C1 segment of cervical spinal cord (tissue), 14 donors: ENCODE data around the gene BLM.
"Not testable (repeated sequence)": the region's sequence is repeated elsewhere in the genome, so short reads cannot be mapped to it uniquely, and the experiment has no call there.

Source experiments
- DNase-seq, 14 donors: peaks; one replicate each; lab custom pipeline; 2025; lab: John Stamatoyannopoulos, UW

Gene BLM

DNA sequence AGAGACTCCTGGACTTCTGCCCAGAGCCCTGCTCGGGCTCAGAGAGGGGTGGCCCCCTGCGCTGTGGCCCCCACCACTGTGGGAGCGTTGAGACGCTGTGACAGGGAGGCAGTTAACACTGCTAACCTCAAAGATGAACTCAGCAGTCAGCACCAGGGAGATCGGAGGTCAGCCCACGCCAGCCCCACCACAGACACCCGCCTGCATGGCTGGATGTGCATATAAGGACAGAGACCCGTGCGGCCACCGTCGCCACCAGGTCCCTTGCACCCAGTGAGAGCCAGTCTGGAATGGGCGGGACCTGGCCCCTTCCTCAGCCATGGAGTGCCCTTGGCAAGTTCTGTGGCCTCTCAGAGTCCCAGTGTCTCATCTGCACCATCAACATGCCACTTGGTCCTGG, 102.7 kb downstream of the BLM start:
- DNase-seq = no peak

DNA sequence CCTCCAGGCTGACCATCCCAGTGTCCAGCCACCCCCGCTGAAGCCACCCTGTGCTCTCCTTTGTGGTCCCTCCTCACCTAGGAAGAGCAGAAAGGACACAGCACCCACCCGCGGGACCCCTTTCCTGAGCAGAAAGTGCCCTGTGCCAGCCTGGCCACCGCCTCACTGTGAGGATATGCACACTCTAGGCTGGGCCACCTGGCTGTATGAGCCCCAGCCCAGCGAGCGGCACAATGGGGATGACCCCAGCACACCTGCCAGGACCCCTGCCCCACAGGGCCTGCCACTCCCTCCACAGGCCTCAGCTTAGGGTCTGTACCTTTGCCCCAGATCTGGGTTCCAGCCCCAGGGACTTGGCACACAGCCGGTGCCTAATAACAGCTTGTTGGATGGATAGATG, 103.3 kb downstream of the BLM start:
- DNase-seq = no peak

DNA sequence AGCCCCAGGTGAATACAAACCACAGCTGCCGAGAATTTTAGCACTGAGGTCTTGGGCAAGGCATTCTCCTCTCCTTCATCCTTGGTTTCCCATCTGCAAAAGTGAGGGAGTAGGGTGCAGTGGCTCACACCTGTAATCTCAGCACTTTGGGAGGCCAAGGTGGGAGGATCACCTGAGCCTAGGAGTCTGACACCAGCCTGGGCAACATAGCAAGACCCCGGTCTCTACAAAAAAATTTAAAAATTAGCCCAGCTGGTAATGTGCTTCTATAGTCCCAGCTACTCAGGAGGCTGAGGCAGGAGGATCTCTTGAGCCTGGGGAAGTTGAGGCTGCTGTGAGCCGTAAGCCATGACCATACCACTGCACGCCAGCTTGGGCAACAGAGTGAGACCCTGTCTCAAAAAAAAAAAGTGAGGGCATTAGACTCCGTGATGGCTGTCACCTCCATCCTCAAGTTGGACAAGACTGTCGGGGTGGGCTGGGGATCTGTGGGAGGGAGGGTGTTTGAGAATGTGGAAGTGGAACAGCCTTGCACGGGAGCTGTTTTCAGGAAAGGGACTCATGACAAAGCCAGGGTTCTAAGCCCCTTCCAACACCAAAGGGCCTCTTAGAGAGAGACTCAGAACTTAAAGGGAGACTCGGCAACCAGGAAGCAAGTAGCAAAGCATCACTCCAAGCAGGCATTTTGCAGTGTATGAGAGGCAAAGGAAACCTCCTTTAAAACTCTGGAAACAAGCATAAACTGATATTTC, 105.2 kb downstream of the BLM start:
- no peak for DNase-seq

DNA sequence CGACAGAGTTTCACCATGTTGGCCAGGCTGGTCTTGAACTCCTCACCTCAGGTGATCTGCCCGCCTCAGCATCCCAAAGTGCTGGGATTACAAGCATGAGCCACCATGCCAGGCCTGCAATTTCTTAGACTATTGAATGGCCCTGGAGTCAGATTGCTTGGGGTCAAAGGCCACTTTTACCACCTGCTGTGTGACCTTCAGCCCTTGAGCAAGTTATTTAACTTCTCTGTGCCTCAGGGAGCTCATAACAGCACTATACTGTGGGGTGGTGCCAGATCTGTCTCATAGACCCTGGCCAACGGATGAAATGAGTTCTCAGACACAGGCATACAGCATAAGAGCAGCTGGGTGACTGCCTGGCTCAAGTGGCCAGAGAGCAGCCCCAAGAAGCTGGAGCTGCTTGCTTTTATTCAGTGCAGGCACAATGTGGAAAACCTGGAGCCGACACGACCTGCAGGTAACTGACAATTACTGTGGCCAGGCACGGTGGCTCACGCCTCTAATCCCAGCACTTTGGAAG, 106.4 kb downstream of the BLM start:
- DNase-seq = no peak

DNA sequence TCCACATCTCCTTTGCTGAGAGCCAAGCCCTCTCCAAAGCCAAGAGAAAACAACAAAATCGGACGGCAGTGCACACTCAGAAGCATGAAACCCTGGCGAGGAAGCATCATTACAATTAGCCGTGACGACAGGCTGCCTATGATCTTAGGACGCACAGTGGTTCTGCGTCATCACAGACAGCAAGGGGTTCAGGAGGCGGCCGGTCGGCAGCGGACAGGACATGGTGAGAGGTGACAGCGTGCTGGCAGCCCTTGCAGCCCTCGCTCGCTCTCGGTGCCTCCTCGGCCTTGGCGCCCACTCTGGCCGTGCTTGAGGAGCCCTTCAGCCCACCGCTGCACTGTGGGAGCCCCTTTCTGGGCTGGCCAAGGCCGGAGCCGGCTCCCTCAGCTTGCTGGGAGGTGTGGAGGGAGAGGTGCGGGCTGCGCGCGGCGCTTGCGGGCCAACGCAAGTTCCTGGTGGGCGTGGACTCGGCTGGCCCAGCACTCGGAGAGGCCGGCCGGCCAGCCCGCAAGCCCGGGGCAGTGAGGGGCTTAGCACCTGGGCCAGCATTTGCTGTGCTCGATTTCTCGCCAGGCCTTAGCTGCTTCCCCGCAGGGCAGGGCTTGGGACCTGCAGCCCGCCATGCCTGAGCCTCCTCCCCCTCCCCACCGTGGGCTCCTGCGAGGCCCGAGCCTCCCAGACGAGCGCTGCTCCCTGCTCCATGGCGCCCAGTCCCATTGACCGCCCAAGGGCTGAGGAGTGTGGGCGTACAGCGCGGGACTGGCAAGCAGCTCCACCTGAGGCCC, 108.2 kb downstream of the BLM start:
- not testable (repeated sequence) for DNase-seq

DNA sequence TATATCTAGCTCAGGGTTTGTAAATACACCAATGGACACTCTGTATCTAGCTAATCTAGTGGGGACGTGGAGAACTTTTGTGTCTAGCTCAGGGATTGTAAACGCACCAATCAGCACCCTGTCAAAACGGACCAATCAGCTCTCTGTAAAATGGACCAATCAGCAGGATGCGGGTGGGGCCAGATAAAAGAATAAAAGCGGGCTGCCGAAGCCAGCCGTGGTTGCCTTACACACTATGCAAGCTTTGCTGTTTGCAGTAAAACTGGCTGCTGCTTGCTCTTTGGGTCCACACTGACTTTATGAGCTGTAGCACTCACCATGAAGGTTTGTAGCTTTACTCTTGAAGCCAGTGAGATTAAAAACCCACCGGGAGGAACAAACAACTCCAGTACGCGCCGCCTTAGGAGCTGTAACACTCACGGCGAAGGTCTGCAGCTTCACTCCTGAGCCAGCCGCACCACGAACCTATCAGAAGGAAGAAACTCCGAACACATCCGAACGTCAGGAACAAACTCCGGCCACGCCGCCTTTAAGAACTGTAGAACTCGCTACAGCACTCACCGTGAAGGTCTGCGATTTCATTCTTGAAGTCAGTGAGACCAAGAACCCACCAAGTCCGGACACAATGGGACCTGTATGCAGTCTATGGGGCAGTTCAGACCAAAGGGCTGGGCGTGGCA, 109.2 kb downstream of the BLM start:
- DNase-seq = not testable (repeated sequence)

DNA sequence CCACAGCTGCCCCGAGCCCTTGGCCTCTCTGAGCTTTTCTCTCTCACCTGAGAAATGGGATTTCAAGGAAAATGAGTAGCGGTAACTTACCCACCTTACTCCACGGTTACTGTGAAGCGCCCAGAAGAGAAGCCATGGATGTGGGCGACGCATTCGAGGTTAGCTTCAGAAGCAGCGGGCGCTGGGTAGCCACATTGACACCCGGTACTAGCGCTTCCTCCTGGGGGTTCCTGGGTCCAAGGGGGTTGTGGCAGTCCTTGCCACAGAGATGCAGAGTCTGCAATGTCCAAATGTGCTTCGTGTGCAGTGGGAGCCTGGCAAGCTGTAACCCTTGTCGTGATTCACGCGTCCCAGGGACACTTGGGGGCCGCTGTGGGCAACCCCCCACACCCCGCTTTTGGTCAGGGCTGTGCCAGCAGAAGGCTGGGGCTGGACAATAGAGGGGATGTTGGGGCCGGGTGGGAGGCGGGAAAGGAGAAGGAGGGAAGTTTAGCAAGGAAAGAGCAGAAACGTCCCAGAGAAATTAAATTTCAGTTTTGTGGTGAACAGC, 109.8 kb downstream of the BLM start:
- no peak for DNase-seq

DNA sequence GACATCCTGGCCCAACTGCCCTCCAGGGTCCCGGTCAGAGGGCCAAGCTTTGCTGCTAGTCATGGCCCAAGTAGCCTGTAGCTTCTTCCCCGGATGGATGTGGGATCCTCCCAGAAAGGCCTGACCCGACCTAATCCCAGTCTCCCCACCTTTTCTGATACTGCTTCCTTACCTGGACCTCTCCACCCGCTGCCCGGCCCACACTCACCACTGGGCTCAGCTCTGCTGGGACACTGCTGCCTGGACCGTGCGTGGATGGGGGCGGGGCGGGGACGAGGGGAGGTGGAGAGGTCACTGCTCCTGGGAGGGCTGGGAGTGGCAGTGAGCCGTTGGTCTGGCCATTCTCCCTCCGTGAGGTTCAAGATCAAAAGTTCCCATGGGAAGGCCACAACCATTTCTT, 111.0 kb downstream of the BLM start:
- no peak for DNase-seq

DNA sequence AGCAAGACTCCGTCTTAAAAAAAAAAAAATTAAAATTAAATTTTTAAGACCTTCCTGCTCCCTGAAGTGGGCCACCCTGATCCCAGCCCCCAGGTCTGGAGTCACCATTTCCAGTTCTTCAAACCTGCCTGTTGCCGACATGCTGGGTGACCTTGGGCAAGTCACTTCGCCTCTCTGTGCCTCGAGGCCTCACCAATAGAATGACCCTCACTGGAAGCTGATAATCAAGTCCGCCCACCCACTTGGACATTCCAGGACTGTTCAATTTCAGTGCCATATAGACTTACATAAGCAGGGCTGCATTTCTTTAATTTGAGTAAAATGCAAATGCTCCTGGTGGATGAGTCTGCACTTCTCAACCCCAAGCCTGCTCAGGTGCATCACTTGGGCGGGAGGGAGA, 112.0 kb downstream of the BLM start:
- no peak for DNase-seq

DNA sequence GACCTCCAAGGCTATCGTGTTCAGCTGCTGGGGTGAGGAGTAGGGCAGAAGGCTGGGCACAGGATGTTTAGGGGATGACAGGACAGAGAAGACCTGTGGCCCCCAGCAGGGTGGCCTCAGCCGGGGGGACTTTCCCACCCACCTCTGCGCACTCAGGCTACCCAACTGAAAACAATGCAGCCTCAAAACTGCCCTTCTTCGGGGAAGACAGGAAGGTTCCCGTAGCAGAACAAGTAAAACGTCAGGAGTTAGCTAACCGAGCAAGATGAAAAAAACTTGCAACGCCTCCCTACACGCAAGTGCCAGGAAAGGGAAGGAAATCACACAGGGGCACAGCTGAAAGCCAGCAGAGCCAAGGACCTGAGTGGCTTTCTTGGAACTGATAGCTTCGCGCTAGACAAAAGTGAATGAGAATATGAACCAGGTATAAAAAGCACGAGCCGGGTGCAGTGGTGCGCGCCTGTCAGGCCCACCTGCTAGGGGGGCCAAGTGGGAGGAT, 112.8 kb downstream of the BLM start:
- peak in 6 of 14 donors; percentile 7 to 60 (median 10) for DNase-seq

DNA sequence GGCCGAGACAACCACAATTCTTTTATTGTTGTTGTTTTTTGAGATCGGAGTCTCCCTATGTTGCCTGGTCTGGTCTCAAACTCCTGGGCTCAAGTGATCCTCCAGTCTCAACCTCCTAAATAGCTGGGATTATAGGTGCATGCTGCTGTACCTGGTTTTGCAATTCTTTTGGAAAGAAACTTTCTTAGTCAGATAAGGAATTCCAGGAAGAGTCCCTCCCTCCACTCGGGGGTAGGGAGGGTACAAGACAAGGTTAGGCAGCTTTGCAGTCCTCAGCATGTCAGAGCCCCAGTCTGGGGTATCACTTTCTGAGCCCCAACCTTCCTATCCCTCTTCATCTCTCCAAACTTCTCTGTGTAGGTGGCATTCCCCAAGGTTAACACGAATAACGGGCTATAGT, 117.5 kb downstream of the BLM start:
- DNase-seq = no peak

DNA sequence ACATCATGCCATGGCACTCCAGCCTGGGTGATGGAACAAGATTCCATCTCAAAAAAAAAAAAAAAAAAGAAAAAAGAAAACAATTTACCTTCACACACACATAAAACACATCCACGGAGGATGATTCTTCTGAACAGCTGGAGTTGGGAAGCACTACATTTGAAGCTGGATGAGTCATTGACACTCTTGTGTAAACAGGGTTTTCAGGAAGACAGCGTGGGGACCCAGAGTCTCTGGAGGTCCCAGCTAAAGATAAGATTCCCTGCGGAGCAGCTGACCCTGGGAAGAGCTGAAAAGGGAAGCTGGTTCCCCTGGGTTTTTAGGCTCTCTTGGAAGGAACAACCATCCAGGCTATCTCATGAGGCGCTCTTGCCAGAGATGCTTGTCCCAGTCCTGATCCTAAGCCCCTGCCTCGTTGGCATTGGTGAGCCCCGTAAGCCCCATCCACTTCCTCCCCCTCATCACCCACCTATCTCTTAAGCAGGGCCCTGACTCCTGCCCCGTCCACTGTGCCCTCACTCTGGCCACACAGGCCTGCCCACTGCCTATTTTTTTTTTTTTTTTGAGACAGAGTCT, 119.2 kb downstream of the BLM start:
- no peak for DNase-seq

DNA sequence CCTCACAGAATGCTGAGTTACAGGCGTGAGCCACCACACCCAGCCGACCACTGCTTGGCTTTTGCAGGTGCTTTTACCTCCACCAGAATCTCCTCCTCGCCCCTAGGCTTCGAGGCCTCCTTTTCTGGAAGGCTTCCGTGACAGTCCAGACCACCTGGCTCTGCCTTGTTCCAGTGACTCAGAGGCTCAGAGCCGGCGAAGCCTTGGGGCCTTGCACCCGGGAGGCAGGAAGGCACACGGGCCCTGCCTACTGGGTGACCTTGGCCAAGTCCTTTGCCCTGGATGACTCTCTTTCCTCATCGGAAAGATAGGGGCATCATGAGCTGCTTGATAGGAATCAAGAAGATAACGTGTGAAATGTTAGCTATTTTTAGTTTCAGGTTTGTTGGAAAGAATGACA, 119.9 kb downstream of the BLM start:
- no peak for DNase-seq

DNA sequence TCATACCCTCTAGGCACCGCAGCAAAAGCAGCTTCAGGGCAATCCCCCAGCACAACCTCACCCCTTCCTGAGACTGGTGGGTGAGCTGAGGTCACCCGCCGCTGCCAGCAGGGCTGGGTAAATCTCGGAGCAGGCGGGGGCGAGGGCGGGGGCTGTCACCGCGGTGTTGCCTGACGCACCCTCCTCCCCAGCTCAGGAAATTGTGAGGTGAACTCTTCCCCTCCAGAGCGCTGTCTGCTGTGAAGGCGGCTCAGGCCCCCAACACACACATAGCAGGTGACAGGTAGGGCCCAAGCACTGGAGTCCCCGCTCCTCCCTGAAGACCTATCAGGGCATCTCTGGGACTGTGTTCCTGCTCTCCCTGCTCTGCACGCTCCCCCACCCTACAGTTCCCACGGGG, 121.0 kb downstream of the BLM start:
- no peak for DNase-seq

DNA sequence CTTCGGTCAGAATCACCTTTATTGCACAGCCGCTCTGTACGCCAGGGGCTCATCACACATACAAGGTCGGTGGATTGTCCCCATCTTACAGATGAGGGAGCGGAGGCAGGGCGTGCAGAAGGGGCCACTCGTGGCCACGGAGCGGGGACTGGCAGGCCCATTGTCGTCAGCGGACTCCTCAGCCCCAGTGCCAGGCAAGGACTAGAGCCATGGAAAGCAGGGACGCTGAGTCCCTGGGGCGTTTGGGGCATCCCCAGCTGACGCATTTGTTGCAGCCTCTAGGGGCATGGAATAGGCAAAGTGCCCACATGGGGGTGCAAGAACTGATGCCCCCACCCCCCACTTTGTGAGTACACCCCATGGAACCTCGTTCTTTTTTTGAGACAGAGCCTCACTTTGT, 121.4 kb downstream of the BLM start:
- no peak for DNase-seq

DNA sequence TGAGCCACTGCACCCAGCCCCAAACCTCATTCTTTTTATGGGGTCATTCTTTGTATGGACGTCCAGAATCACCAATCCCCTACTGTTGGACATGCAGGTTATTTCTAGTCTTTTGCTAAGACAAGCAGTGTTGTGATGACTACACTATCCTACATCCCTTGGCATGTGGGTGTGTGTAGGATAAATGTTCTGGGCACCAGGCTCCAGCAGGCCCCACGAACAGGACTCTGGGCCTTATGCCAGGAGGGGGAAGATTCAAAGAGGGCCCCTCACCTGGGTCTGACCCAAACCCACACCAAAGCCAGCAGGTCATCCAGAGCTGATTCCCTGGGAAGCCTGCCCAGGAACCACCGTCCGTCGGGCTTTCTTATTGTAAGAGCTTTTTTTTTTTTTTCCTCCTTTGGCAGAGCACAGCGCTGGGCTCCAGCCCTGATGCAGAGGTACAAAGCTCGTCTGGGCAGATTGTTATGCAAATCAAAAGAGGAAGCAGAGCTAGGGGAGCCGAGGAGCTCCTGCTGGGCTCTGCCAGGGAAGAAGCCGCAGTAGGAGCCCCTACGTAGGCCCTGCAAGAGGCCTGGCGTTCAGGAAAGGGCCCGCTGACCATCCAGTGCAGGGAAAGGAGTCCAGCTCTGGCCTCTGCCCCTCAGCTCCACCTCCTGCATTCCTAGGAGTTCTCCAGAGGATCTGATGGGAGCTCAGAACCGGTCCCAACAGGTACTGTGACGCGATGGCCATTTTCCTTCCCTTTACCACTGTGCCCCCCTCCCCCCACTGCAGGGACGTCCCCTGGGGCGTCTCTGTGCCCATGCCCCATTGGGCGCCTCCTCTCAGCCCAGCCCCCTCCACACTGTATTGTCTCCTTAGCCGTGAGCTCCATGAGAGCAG, 122.3 kb downstream of the BLM start:
- peak in 4 of 14 donors; percentile 9 to 29 (median 20) for DNase-seq

DNA sequence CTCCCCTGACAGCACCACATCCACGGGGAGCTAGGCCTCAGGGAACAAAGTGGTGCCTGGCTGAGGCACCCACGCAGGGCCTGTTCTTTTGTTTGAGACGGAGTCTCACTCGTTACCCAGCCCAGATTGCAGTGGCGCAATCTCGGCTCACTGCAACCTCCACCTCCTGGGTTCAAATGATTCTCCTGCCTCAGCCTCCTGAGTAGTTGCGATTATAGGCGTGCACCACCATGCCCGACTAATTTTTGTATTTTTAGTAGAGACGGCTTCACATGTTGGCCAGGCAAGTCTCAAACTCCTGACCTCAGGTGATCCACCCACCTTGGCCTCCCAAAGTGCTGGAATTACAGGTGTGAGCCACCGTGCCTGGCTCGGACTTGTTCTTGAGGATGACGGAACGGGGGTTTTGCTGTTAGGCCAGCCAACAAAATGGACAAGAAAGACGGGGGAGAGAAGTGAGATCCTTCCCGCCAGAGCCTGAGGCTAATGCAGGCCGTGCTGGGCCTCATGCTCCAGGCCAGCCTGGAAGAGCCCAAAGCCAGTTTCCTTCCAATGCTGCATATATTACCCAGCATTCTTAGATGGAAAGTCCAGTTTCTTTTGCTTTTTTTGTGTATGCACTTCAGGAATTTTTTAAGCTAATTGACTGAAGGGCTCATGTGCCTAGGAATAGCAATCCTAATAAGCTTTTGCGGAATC, 123.2 kb downstream of the BLM start:
- DNase-seq = no peak

DNA sequence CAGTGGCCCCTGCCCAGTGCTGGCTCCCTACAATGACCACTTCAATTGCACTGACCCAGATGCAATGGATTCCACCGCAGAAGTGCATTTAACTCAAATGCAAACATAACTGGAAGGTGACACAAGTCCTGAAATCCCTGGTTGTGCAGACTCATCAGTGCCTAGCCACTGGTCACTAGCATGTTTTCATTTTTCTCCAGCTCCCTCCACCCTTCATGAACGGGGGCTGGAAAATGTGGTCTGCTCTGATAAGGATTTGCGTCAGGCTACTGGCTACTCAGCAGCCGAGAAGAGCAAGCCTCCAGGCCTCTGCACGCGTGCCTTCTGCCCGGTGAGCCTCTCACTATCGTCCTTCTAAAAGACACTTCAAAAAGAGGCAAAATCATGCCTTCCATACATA, 123.8 kb downstream of the BLM start:
- DNase-seq = no peak

DNA sequence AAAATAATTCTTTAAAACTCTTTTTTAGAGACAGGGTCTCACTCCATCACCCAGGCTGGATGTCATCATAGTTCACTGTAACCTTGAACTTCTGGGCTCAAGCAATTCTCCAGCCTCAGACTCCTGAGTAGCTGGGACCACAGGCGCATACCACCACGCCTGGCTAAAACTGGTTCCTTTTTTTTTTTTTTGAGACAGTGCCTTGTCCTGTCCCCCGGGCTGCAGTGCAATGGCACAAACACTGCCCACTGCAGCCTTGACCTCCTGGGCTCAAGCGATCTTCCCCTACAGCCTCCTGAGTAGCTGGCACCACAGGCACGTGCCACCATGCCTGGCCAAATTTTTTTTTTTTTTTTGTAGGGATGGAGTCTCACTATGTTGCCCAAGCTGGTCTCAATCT, 127.5 kb downstream of the BLM start:
- DNase-seq = no peak
